Mesendoderm (in vitro differentiated cells): ENCODE measurements around the gene IRGC.

Source experiments
- DNase-seq: peaks from one replicate; pipeline ENCODE4 v3.0.0; 2013
- H2AK5ac ChIP-seq: 2 replicates; pipeline ENCODE4 v1.6.1; 2013; ENCODE audit warnings: low read length, inconsistent platforms
- H2BK120ac ChIP-seq: 2 replicates; pipeline ENCODE4 v1.6.1; 2013; ENCODE audit warnings: low read depth, mild to moderate bottlenecking, low read length, moderate library complexity, mixed read lengths
- H2BK15ac ChIP-seq: replicated peaks from 2 replicates; pipeline ENCODE4 v1.6.1; 2013; ENCODE audit warnings: low read depth, mild to moderate bottlenecking, moderate library complexity
- H2BK5ac ChIP-seq: 2 replicates; pipeline ENCODE4 v1.6.1; 2013; ENCODE audit warnings: low read length, inconsistent platforms
- H3K18ac ChIP-seq: 2 replicates; pipeline ENCODE4 v1.6.1; 2013; ENCODE audit warnings: mild to moderate bottlenecking, low read length, mixed read lengths
- H3K23ac ChIP-seq: one replicate; pipeline ENCODE4 v1.6.1; 2013; ENCODE audit warnings: low read length
- H3K27ac ChIP-seq: 2 replicates; pipeline ENCODE4 v1.5.1; 2013; ENCODE audit warnings: low read depth, mild to moderate bottlenecking, inconsistent platforms, low read length, moderate library complexity
- H3K27me3 ChIP-seq: 2 replicates; pipeline ENCODE4 v1.6.1; 2013; ENCODE audit warnings: low read length, control low read depth, mild to moderate bottlenecking, inconsistent platforms; ENCODE audit not compliant: insufficient read depth, poor library complexity
- H3K36me3 ChIP-seq: 2 replicates; pipeline ENCODE4 v1.6.1; 2013; ENCODE audit warnings: low read length, inconsistent platforms; ENCODE audit not compliant: control insufficient read depth, insufficient read depth
- H3K4ac ChIP-seq: one replicate; pipeline ENCODE4 v1.6.1; 2013; ENCODE audit warnings: low read depth, mild to moderate bottlenecking, low read length, moderate library complexity
- H3K4me1 ChIP-seq: 2 replicates; pipeline ENCODE4 v1.6.1; 2013; ENCODE audit warnings: low read depth, low read length, inconsistent platforms; ENCODE audit not compliant: control insufficient read depth
- H3K4me2 ChIP-seq: 2 replicates; pipeline ENCODE4 v1.6.1; 2013; ENCODE audit warnings: low read length
- H3K4me3 ChIP-seq: 2 replicates; pipeline ENCODE4 v1.5.1; 2013; ENCODE audit warnings: mild to moderate bottlenecking, low read length
- H3K56ac ChIP-seq: one replicate; pipeline ENCODE4 v1.6.1; 2013; ENCODE audit warnings: low read length
- H3K79me1 ChIP-seq: 2 replicates; pipeline ENCODE4 v1.6.1; 2013; ENCODE audit warnings: low read length, inconsistent platforms
- H3K79me2 ChIP-seq: 2 replicates; pipeline ENCODE4 v1.6.1; 2013; ENCODE audit warnings: mild to moderate bottlenecking, low read length; ENCODE audit not compliant: control insufficient read depth, insufficient read depth
- H3K9ac ChIP-seq: 2 replicates; pipeline ENCODE4 v1.6.1; 2013; ENCODE audit warnings: low read length, inconsistent platforms
- H4K5ac ChIP-seq: one replicate; pipeline ENCODE4 v1.6.1; 2013; ENCODE audit warnings: low read length
- H4K8ac ChIP-seq: one replicate; pipeline ENCODE4 v1.6.1; 2013; ENCODE audit warnings: low read depth, mild to moderate bottlenecking, control low read depth, low read length, moderate library complexity
- WGBS: extraction: QIAGEN DNeasy Blood & Tissue Kit; methylation state at CpG from one replicate; pipeline ENCODE4 v1.1.7; 2013; ENCODE audit warnings: low lambda C conversion rate, missing lambda C conversion rate; ENCODE audit not compliant: insufficient coverage; ENCODE audit errors: extremely low coverage; 5-methylcytosine and 5-hydroxymethylcytosine counted together

The IRGC gene

GRCh38 chr19:43673637-43674036, 42.2 kb upstream of the IRGC start:
- peak overlapping the region; percentile 59 for H2BK15ac ChIP-seq
- H3K4me1 ChIP-seq = peaks cover 5% of the 10 kb centered on the region
- no peak overlapping the region for H4K8ac ChIP-seq
- H3K23ac ChIP-seq = no peak overlapping the region
- no peak overlapping the region for H3K18ac ChIP-seq
- no peaks in the 10 kb centered on the region for H3K27me3 ChIP-seq
- H2BK120ac ChIP-seq = no peak overlapping the region
- H2BK5ac ChIP-seq = no peak overlapping the region
- no peak overlapping the region for H3K4ac ChIP-seq
- H3K36me3 ChIP-seq = no peaks in the 10 kb centered on the region
- H3K27ac ChIP-seq = no peak overlapping the region
- no peaks in the 10 kb centered on the region for H3K79me1 ChIP-seq
- H3K4me2 ChIP-seq = no peak overlapping the region
- peak; percentile 85 for DNase-seq
- no peak overlapping the region for H3K9ac ChIP-seq
- no peak overlapping the region for H3K56ac ChIP-seq
- no peak overlapping the region for H3K4me3 ChIP-seq
- H2AK5ac ChIP-seq = no peak overlapping the region
- H4K5ac ChIP-seq = no peak overlapping the region
- H3K79me2 ChIP-seq = no peaks in the 10 kb centered on the region
- no CpG with 5 or more reads among the region's 3 CpGs for WGBS

- no peak overlapping the region for H3K4me3 ChIP-seq
- H3K36me3 ChIP-seq = no peaks in the 10 kb centered on the region
- H3K27me3 ChIP-seq = no peaks in the 10 kb centered on the region
- no peak overlapping the region for H4K5ac ChIP-seq
- no CpG with 5 or more reads among the region's 8 CpGs for WGBS
- no peak overlapping the region for H3K4ac ChIP-seq
- no peak overlapping the region for H3K27ac ChIP-seq
- no peak for DNase-seq
- H2BK120ac ChIP-seq = no peak overlapping the region
- H3K79me2 ChIP-seq = no peaks in the 10 kb centered on the region
- no peaks in the 10 kb centered on the region for H3K79me1 ChIP-seq
- H3K9ac ChIP-seq = no peak overlapping the region
- H3K23ac ChIP-seq = no peak overlapping the region
- no peak overlapping the region for H4K8ac ChIP-seq
- H3K4me2 ChIP-seq = no peak overlapping the region
- H3K4me1 ChIP-seq = peaks cover 5% of the 10 kb centered on the region
- no peak overlapping the region for H3K18ac ChIP-seq
- no peak overlapping the region for H2BK15ac ChIP-seq
- no peak overlapping the region for H3K56ac ChIP-seq
- H2BK5ac ChIP-seq = no peak overlapping the region
- no peak overlapping the region for H2AK5ac ChIP-seq
These were observed 41.7 kb upstream of the IRGC start for GRCh38 chr19:43674183-43674582.

GRCh38 chr19:43674596-43674995, 41.3 kb upstream of the IRGC start:
- no peak overlapping the region for H3K27ac ChIP-seq

DNA sequence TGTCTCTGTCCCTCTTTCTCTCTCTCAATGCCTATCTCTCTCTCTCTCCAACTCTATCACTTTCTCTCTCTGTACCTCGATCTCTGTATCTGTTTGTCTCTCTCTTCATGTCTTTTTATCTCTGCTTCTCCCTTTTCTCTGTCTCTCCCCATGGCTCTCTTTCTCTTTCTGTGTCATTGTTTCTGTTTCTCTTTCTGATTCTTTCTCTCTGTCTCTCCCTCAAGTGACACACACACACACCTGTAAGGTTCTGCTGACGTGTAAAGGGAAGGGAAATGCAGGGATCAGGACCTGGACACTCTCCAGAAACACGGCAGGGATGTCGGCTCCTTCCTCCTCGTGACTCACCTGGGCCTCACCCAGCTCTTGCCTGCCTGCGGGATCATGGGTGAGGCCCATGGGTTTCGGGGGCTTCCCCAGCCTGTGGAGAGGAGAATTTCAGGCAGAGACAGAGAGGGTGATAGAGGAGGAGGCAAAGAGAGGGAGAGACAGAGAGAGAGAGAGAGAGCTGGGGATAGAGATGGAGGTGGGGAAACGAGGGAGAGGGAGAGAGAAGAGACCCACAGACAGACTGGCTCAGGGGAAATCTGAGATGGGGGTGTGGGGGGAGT, 40.5 kb upstream of the IRGC start:
- no CpG with 5 or more reads among the region's 8 CpGs for WGBS
- Histone ChIP-seq H3K23ac (no peak overlapping the region), H2BK120ac (no peak overlapping the region), H3K4me1 (peaks cover 5% of the 10 kb centered on the region), H3K18ac (no peak overlapping the region), H3K4me2 (no peak overlapping the region), H3K36me3 (no peaks in the 10 kb centered on the region), H3K27ac (no peak overlapping the region), H3K79me2 (no peaks in the 10 kb centered on the region), H3K9ac (no peak overlapping the region), H4K8ac (no peak overlapping the region), H2BK5ac (no peak overlapping the region), H4K5ac (no peak overlapping the region), H3K27me3 (no peaks in the 10 kb centered on the region), H3K4ac (no peak overlapping the region), H2AK5ac (no peak overlapping the region), H3K79me1 (no peaks in the 10 kb centered on the region), H3K56ac (no peak overlapping the region), H3K4me3 (no peak overlapping the region), H2BK15ac (no peak overlapping the region)
- no peak for DNase-seq

More at GRCh38 chr19:43674596-43674995, 41.3 kb upstream of the IRGC start:
- Histone ChIP-seq H3K4me3 (no peak overlapping the region), H3K18ac (no peak overlapping the region), H3K4me2 (no peak overlapping the region), H3K4me1 (peaks cover 5% of the 10 kb centered on the region), H4K8ac (no peak overlapping the region), H3K79me2 (no peaks in the 10 kb centered on the region), H2AK5ac (no peak overlapping the region), H3K79me1 (no peaks in the 10 kb centered on the region), H3K56ac (no peak overlapping the region), H4K5ac (no peak overlapping the region), H3K9ac (no peak overlapping the region), H2BK120ac (no peak overlapping the region), H2BK15ac (no peak overlapping the region), H3K4ac (no peak overlapping the region), H2BK5ac (no peak overlapping the region), H3K27me3 (no peaks in the 10 kb centered on the region), H3K36me3 (no peaks in the 10 kb centered on the region), H3K23ac (no peak overlapping the region)
- no CpG with 5 or more reads among the region's 3 CpGs for WGBS
- no peak for DNase-seq

DNA sequence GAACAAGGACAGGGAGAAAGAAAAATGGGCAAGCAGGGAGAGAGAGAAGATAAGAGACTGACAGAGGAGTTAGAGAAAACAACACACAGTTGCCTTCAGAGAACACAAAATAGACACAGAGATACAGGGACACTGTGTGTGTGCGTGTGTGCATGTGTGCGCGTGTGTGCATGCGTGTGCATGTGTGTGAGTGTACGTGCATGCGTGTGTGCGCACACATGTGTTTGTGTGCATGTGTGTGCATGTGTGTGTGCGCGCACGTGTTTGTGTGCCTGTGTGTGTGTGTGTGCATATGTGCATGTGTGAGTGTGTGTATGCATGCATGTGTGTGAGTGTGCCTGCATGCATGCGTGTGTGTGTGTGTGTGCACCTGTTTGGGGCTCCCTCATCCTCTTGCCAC, 40.0 kb upstream of the IRGC start:
- Histone ChIP-seq H2BK15ac (no peak overlapping the region), H3K79me2 (no peaks in the 10 kb centered on the region), H3K4me2 (no peak overlapping the region), H2AK5ac (no peak overlapping the region), H3K4me3 (no peak overlapping the region), H3K36me3 (no peaks in the 10 kb centered on the region), H3K4ac (no peak overlapping the region), H2BK120ac (no peak overlapping the region), H3K79me1 (no peaks in the 10 kb centered on the region), H2BK5ac (no peak overlapping the region), H4K8ac (no peak overlapping the region), H3K9ac (no peak overlapping the region), H3K18ac (no peak overlapping the region), H3K23ac (no peak overlapping the region), H3K27me3 (no peaks in the 10 kb centered on the region), H3K56ac (no peak overlapping the region), H3K4me1 (peaks cover 5% of the 10 kb centered on the region), H3K27ac (no peak overlapping the region), H4K5ac (no peak overlapping the region)
- WGBS = no CpG with 5 or more reads among the region's 11 CpGs
- DNase-seq = no peak
